CD4-positive, alpha-beta T cell (primary cell): Measurements from ENCODE around the gene NR2F2. TPM values are rescaled to one million over a fixed set of nuclear protein-coding genes. Genes with fewer than 3 reads are reported as not detected.

Experiments used
- ATAC-seq: fragments of 200-7000 bp; cut with Tn5 transposase; one replicate; pipeline ENCODE4 v1.10.0; 2022; ENCODE audit warnings: mild to moderate bottlenecking; ENCODE audit not compliant: poor library complexity
- CTCF ChIA-PET: fragments of 350-600 bp; sonication (Branson Sonifier 250); formaldehyde crosslinking; loops from one replicate; lab custom pipeline; 2021; ENCODE audit warnings: antibody characterized with exemption, inconsistent platforms; lab: Charles Lee
- POLR2A ChIA-PET: fragments of 350-600 bp; sonication (Branson Sonifier 250); formaldehyde crosslinking; loops from one replicate; lab custom pipeline; 2021; ENCODE audit warnings: antibody characterized with exemption, inconsistent platforms; lab: Charles Lee
- DNase-seq, 14 experiments: peaks; one replicate each; pipeline ENCODE4 v3.0.0-alpha.2; 2013 to 2020; ENCODE audit warnings: mixed read lengths in 2 of 14
- H3K27ac ChIP-seq, 2 donors: one replicate each; pipeline versions ENCODE4 v1.5.1 to v1.7.0; 2013; ENCODE audit warnings: low read length in 2 of 2, low read depth in 1 of 2, mild to moderate bottlenecking in 1 of 2
- H3K27me3 ChIP-seq, 2 experiments: 1 replicate in 1 of 2; 2 replicates in 1 of 2; pipeline versions ENCODE4 v1.6.1 to v1.7.0; 2013; ENCODE audit warnings: low read length in 2 of 2, control low read depth in 1 of 2, mild to moderate bottlenecking in 1 of 2, moderate library complexity in 1 of 2; ENCODE audit not compliant: insufficient read depth in 2 of 2, control insufficient read depth in 1 of 2
- H3K36me3 ChIP-seq: one replicate; pipeline ENCODE4 v1.6.1; 2013; ENCODE audit warnings: low read length, control low read depth; ENCODE audit not compliant: insufficient read depth
- H3K4me1 ChIP-seq: one replicate; pipeline ENCODE4 v1.6.1; 2013; ENCODE audit warnings: low read length, control low read depth; ENCODE audit not compliant: insufficient read depth
- H3K4me3 ChIP-seq: one replicate; pipeline ENCODE4 v1.5.1; 2013; ENCODE audit warnings: mild to moderate bottlenecking, low read length, moderate library complexity
- H3K9me3 ChIP-seq, 2 experiments: 1 replicate in 1 of 2; 2 replicates in 1 of 2; pipeline versions ENCODE4 v1.6.1 to v1.7.0; 2013; ENCODE audit warnings: low read length in 2 of 2, mild to moderate bottlenecking in 2 of 2, control low read depth in 1 of 2, moderate library complexity in 1 of 2; ENCODE audit not compliant: control insufficient read depth in 1 of 2, insufficient read depth in 1 of 2
- H3K27ac Mint-ChIP-seq: one replicate; pipeline ENCODE4 v1.8.0; 2020; ENCODE audit warnings: mixed read lengths
- H3K27me3 Mint-ChIP-seq: one replicate; pipeline ENCODE4 v1.8.0; 2021; ENCODE audit warnings: mixed read lengths
- H3K36me3 Mint-ChIP-seq: one replicate; pipeline ENCODE4 v1.8.0; 2021; ENCODE audit warnings: low read depth, mixed read lengths
- H3K4me1 Mint-ChIP-seq: one replicate; pipeline ENCODE4 v1.8.0; 2021; ENCODE audit warnings: low read depth, mixed read lengths
- H3K4me3 Mint-ChIP-seq: one replicate; pipeline ENCODE4 v1.8.0; 2020; ENCODE audit warnings: mild to moderate bottlenecking, mixed read lengths
- H3K9me3 Mint-ChIP-seq: one replicate; pipeline ENCODE4 v1.8.0; 2020; ENCODE audit warnings: mixed read lengths
- CTCF ChIP-seq: fragments of 200-600 bp; IDR thresholded peaks from one replicate; pipeline ENCODE4 v1.8.0; 2022; ENCODE audit warnings: antibody characterized with exemption, mild to moderate bottlenecking
- intact Hi-C, 2 experiments: fragments of 100-400 bp; cut with DNase I in 1 of 2; cut with micrococcal nuclease in 1 of 2; formaldehyde crosslinking; loops; one replicate each; pipeline versions ENCODE4 v1.15.1 to v1.9.0; 2023 to 2025; cut with DNase I, micrococcal nuclease
- total RNA-seq, 174 experiments: library from RNA in 2 of 174; stranded (reverse) in 2 of 174; gene quantifications; one replicate each; pipeline ENCODE4 v1.2.3 and lab custom pipeline; 2021 to 2026

The NR2F2 gene
- total RNA-seq, 2 experiments from 2014 or later = not detected

GRCh38 chr15:96290679-96291078 lies 39.8 kb upstream of the NR2F2 start:
- ChIA-PET POLR2A (no interaction called here), CTCF (no interaction called here)
- Mint-ChIP-seq H3K9me3 (peaks cover 4% of the 10 kb centered on the region), H3K4me3 (no peak overlapping the region), H3K4me1 (no peaks in the 10 kb centered on the region), H3K36me3 (no peaks in the 10 kb centered on the region), H3K27me3 (peaks cover 29% of the 10 kb centered on the region), H3K27ac (no peak overlapping the region)
- TF ChIP-seq CTCF = no peak
- H3K4me3 ChIP-seq = no peak overlapping the region
- H3K27ac ChIP-seq = no peak overlapping the region
- ATAC-seq (no peak), DNase-seq (no peak)
- H3K9me3 ChIP-seq = peaks cover 0 to 3% of the 10 kb centered on the region in 2 experiments
- no peaks in the 10 kb centered on the region for H3K36me3 ChIP-seq
- H3K4me1 ChIP-seq = no peaks in the 10 kb centered on the region
- intact Hi-C loops = no loop called here
- H3K27me3 ChIP-seq = peaks cover 0 to 6% of the 10 kb centered on the region in 2 experiments

GRCh38 chr15:96292635-96293034 lies 37.9 kb upstream of the NR2F2 start:
- POLR2A ChIA-PET = no interaction called here
- H3K4me3 Mint-ChIP-seq = no peak overlapping the region
- Histone ChIP-seq H3K27ac (no peak overlapping the region), H3K4me1 (no peaks in the 10 kb centered on the region), H3K9me3 (no peaks in the 10 kb centered on the region), H3K36me3 (no peaks in the 10 kb centered on the region), H3K27me3 (peaks cover 0 to 6% of the 10 kb centered on the region in 2 experiments), H3K4me3 (no peak overlapping the region)
- ATAC-seq (no peak), DNase-seq (no peak)
- intact Hi-C loops = no loop called here
- H3K9me3 Mint-ChIP-seq = peaks cover 4% of the 10 kb centered on the region
- no peaks in the 10 kb centered on the region for H3K36me3 Mint-ChIP-seq
- H3K27me3 Mint-ChIP-seq = peaks cover 17% of the 10 kb centered on the region
- TF ChIP-seq CTCF = no peak
- CTCF ChIA-PET = no interaction called here
- H3K27ac Mint-ChIP-seq = no peak overlapping the region
- H3K4me1 Mint-ChIP-seq = no peaks in the 10 kb centered on the region

GRCh38 chr15:96293441-96293840 lies 37.1 kb upstream of the NR2F2 start:
- DNase-seq (no peak), ATAC-seq (no peak)
- Histone ChIP-seq H3K27me3 (peaks cover 0 to 4% of the 10 kb centered on the region in 2 experiments), H3K36me3 (no peaks in the 10 kb centered on the region), H3K4me3 (no peak overlapping the region), H3K4me1 (no peaks in the 10 kb centered on the region), H3K27ac (no peak overlapping the region), H3K9me3 (peaks cover 0 to 7% of the 10 kb centered on the region in 2 experiments)
- H3K4me1 Mint-ChIP-seq = no peaks in the 10 kb centered on the region
- H3K27ac Mint-ChIP-seq = no peak overlapping the region
- intact Hi-C loops = no loop called here
- ChIA-PET POLR2A (no interaction called here), CTCF (no interaction called here)
- no peaks in the 10 kb centered on the region for H3K36me3 Mint-ChIP-seq
- H3K4me3 Mint-ChIP-seq = no peak overlapping the region
- H3K9me3 Mint-ChIP-seq = peaks cover 4% of the 10 kb centered on the region
- peaks cover 15% of the 10 kb centered on the region for H3K27me3 Mint-ChIP-seq
- TF ChIP-seq CTCF = no peak
